HepG2 (cell line): ENCODE measurements around the gene SCN2A. TPM values are rescaled to one million over a fixed set of nuclear protein-coding genes. Genes with fewer than 3 reads are reported as not detected.
A peak's percentile ranks its signal among the peaks of the same experiment; 100 is the strongest.

Source experiments
- ATAC-seq: fragments of 200-7000 bp; cut with Tn5 transposase; 3 replicates; pipeline ENCODE4 v1.9.1; 2020; ENCODE audit warnings: mild to moderate bottlenecking, moderate library complexity
- BruUV-seq: library from RNA; stranded (reverse); fragments of 400-500 nt; replicated peaks from 2 replicates; lab custom pipeline; 2021; lab: Mats Ljungman, UMichigan
- CTCF ChIA-PET: fragments of 300-600 bp; formaldehyde crosslinking; extraction: SDS; loops from one replicate; lab custom pipeline; 2021; ENCODE audit warnings: low total read pairs, inconsistent platforms, low intra/inter-chr PET ratio; lab: Yijun Ruan, JAX
- POLR2A ChIA-PET: fragments of 350-600 bp; sonication (Branson Sonifier 250); formaldehyde crosslinking; loops from one replicate; lab custom pipeline; 2020; ENCODE audit warnings: antibody characterized with exemption, inconsistent platforms; lab: Yijun Ruan, JAX
- DNase-seq: peaks from one replicate; pipeline ENCODE4 v3.0.0-alpha.2; 2015; ENCODE audit warnings: low spot score
- FAIRE-seq: peaks from 3 replicates; lab custom pipeline; 2011; peaks lifted over from hg19 to GRCh38; lab: Jason Lieb, UNC
- H2AFZ ChIP-seq: one replicate; pipeline ENCODE4 v1.6.1; 2011; ENCODE audit warnings: low read length, inconsistent platforms
- H3K27ac ChIP-seq: fragments of 300-600 bp; 3 replicates; pipeline ENCODE4 v1.8.0; 2011; ENCODE audit warnings: mixed run types, mild to moderate bottlenecking, mixed read lengths, low read length, inconsistent platforms; ENCODE audit not compliant: insufficient read depth; ENCODE audit errors: extremely low read length
- H3K27me3 ChIP-seq, 2 experiments: fragments of 200-600 bp in 1 of 2; 2 replicates in 1 of 2; 3 replicates in 1 of 2; pipeline versions ENCODE4 v1.6.0 to v1.8.0; 2011; ENCODE audit warnings: low read length in 2 of 2, mild to moderate bottlenecking in 2 of 2, moderate library complexity in 2 of 2, inconsistent platforms in 1 of 2; ENCODE audit not compliant: insufficient read depth in 2 of 2, control insufficient read depth in 1 of 2
- H3K36me3 ChIP-seq, 2 experiments: fragments of 200-600 bp in 1 of 2; replicated peaks in 1 of 2; 2 replicates in 1 of 2; 3 replicates in 1 of 2; pipeline versions ENCODE4 v1.5.1 to v1.8.0; 2011; ENCODE audit warnings: low read length in 2 of 2, inconsistent platforms in 1 of 2; ENCODE audit not compliant: insufficient read depth in 2 of 2, control insufficient read depth in 1 of 2
- H3K4me1 ChIP-seq: 2 replicates; pipeline ENCODE4 v1.5.1; 2012; ENCODE audit warnings: low read length, inconsistent platforms; ENCODE audit not compliant: insufficient read depth
- H3K4me2 ChIP-seq: 2 replicates; pipeline ENCODE4 v1.6.0; 2011; ENCODE audit warnings: low read depth, low read length, inconsistent platforms
- H3K4me3 ChIP-seq, 3 experiments: fragments of 200-600 bp in 1 of 3; sonication (generic), shearing (Covaris generic) in 1 of 3; replicated peaks in 1 of 3; 2 replicates each; pipeline ENCODE4 v1.5.1; 2011 to 2016; ENCODE audit warnings: low read length in 3 of 3, inconsistent platforms in 2 of 3, low read depth in 2 of 3, mild to moderate bottlenecking in 2 of 3, control low read depth in 1 of 3, mixed read lengths in 1 of 3; ENCODE audit not compliant: insufficient read depth in 1 of 3
- H3K79me2 ChIP-seq: one replicate; pipeline ENCODE4 v1.6.1; 2011; ENCODE audit warnings: low read length, inconsistent platforms; ENCODE audit not compliant: insufficient read depth
- H3K9ac ChIP-seq: 2 replicates; pipeline ENCODE4 v1.6.0; 2011; ENCODE audit warnings: mild to moderate bottlenecking, low read depth, low read length, inconsistent platforms; ENCODE audit not compliant: insufficient read depth
- H3K9me3 ChIP-seq: 2 replicates; pipeline ENCODE4 v1.5.1; 2012; ENCODE audit warnings: mild to moderate bottlenecking, low read length
- H4K20me1 ChIP-seq: 2 replicates; pipeline ENCODE4 v1.6.0; 2011; ENCODE audit warnings: inconsistent platforms, mild to moderate bottlenecking, low read length, moderate library complexity; ENCODE audit not compliant: insufficient read depth
- CBX2 ChIP-seq, 2 experiments: fragments of 200-600 bp in 1 of 2; sonication (generic); formaldehyde crosslinking in 1 of 2; IDR thresholded peaks; 2 replicates each; pipeline versions ENCODE4 v1.7.0 to v1.8.1; 2018 to 2022; ENCODE audit warnings: low read depth in 2 of 2, low read length in 1 of 2, mild to moderate bottlenecking in 1 of 2, missing genetic modification reagents in 1 of 2
- MAFF ChIP-seq: IDR thresholded peaks from 2 replicates; pipeline ENCODE4 v1.6.1; 2011; ENCODE audit warnings: low read depth, low read length, improper control_type of control experiment
- MAFK ChIP-seq, 2 experiments: IDR thresholded peaks in 1 of 2; conservative IDR thresholded peaks in 1 of 2; 2 replicates each; pipeline ENCODE4 v1.6.1; 2011; ENCODE audit warnings: improper control_type of control experiment in 2 of 2, low read length in 2 of 2
- NFE2L2 ChIP-seq: fragments of 150-350 bp; IDR thresholded peaks from 2 replicates; pipeline ENCODE4 v1.6.1; 2014; ENCODE audit warnings: low read length
- ZEB1 ChIP-seq: IDR thresholded peaks from 2 replicates; pipeline ENCODE4 v1.6.1; 2012; ENCODE audit warnings: mild to moderate bottlenecking, low read depth, inconsistent platforms; ENCODE audit not compliant: insufficient replicate concordance
- ZFP90 ChIP-seq: sonication (generic); formaldehyde crosslinking; IDR thresholded peaks from 2 replicates; pipeline ENCODE4 v1.8.0; 2022; ENCODE audit warnings: missing genetic modification reagents, mild to moderate bottlenecking, inconsistent platforms, borderline replicate concordance
- ZMAT3 ChIP-seq: sonication (generic); formaldehyde crosslinking; conservative IDR thresholded peaks from 2 replicates; pipeline ENCODE4 v1.7.0; 2021; ENCODE audit warnings: missing genetic modification reagents
- ZNF24 ChIP-seq: fragments of 450-650 bp; IDR thresholded peaks from 2 replicates; pipeline ENCODE4 v1.6.1; 2017; ENCODE audit warnings: antibody characterized with exemption, mild to moderate bottlenecking
- WGBS: methylation state at CpG from one replicate; pipeline ENCODE4 v1.1.6; 2017; ENCODE audit warnings: low lambda C conversion rate; 5-methylcytosine and 5-hydroxymethylcytosine counted together
- in situ Hi-C: cut with HindIII; loops from 2 replicates; pipeline ENCODE4 v1.10.0; 2017; ENCODE audit warnings: low pct_unique_long_range_greater_than_20kb; ENCODE audit not compliant: extremely low pct_ligation_motif_present
- intact Hi-C: fragments of 100-400 bp; cut with micrococcal nuclease; formaldehyde crosslinking; loops from one replicate; pipeline ENCODE4 v1.10.0; 2022; ENCODE audit not compliant: unreplicated experiment
- polyA plus RNA-seq, 8 experiments: library from polyadenylated mRNA; depleted of rRNA in 3 of 8; stranded (reverse) in 7 of 8; unstranded in 1 of 8; fragments of >200 nt; fragmentation: Illumina TruSeq in 4 of 8; extraction: Trizol in 4 of 8; gene quantifications; 2 replicates each; pipeline versions ENCODE4 v1.2.1 to v1.2.3, GENCODE V29; 2011 to 2016; ENCODE audit warnings: low read depth in 4 of 8, missing spikeins in 1 of 8, mixed read lengths in 1 of 8; ENCODE audit not compliant: insufficient read depth in 1 of 8
- total RNA-seq, 5 experiments: library from RNA; depleted of rRNA; stranded (reverse); fragments of >200 nt; fragmentation: Illumina TruSeq; extraction: Trizol; gene quantifications; 2 replicates each; pipeline ENCODE4 v1.2.3, GENCODE V29; 2016; ENCODE audit warnings: low read depth in 1 of 5
- TF ChIP-seq, protein P1 (sequence below): sonication (generic); formaldehyde crosslinking; IDR thresholded peaks from 2 replicates; pipeline ENCODE4 v1.4.0; 2020; ENCODE audit warnings: missing genetic modification reagents, borderline replicate concordance
- TF ChIP-seq, protein P2 (sequence below), 2 experiments: sonication (generic) in 1 of 2; formaldehyde crosslinking in 1 of 2; IDR thresholded peaks; 2 replicates each; pipeline versions ENCODE4 v1.4.0 to v1.6.1; 2018 to 2020; ENCODE audit warnings: missing genetic modification reagents in 2 of 2, borderline replicate concordance in 1 of 2, low read depth in 1 of 2, mild to moderate bottlenecking in 1 of 2, missing biosample characterization in 1 of 2

Gene SCN2A
- total and polyA plus RNA-seq, 2 of the 13 experiments (the other 11 are each of a cell fraction or from before 2014, with no cell fraction given), result 0.20 to 0.30 TPM

DNA sequence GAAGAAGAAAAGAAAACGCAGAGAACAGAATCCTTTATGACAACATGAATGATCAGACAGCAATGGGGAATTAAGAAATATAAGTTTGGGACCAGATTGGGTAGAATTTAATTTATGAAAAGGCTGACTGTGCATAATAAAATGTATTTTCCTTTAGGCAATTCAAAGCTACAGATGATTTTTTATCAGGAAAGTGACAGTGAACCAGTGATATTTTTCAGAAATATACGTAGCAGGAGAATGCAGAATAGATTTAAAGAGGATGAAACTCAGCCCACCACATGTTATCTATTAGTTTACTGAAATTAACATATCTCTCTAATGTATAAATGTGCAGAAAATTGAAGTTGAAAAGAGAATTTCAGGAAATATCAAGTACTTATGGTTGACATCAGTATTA lies 110.0 kb downstream of the SCN2A start:
- no peak overlapping the region for H3K4me3 ChIP-seq
- no peak overlapping the region for H3K4me2 ChIP-seq
- FAIRE-seq (no peak), ATAC-seq (no peak), DNase-seq (no peak)
- H3K27me3 ChIP-seq, result 0 out of 5 replicates have a peak, but pooled peaks cover 0 to 2% of the 10 kb centered on the region in 2 experiments
- intact Hi-C loops (no loop called here), in situ Hi-C loops (no loop called here)
- H3K9ac ChIP-seq, result no peak overlapping the region
- no peaks in the 10 kb centered on the region for H3K9me3 ChIP-seq
- TF ChIP-seq MAFK (conservative IDR thresholded peaks at IDR 0.05 in 1 of 2, IDR thresholded peaks at IDR 0.05 in 1 of 2; ENCODE audit: low read length in 2 of 2), result peak; percentile 83 to 88
- peak; percentile 85 for TF ChIP-seq MAFF
- no peak for TF ChIP-seq ZEB1
- under 1% methylated on average over 2 of the region's 2 CpGs for WGBS
- no TSS peak for BruUV-seq
- H3K27ac ChIP-seq, result no peak overlapping the region
- CTCF ChIA-PET, result no interaction called here
- H3K36me3 ChIP-seq, result no peaks in the 10 kb centered on the region
- H2AFZ ChIP-seq, result no peak overlapping the region
- no peaks in the 10 kb centered on the region for H3K79me2 ChIP-seq
- no peaks in the 10 kb centered on the region for H3K4me1 ChIP-seq
- POLR2A ChIA-PET, result no interaction called here
- no peaks in the 10 kb centered on the region for H4K20me1 ChIP-seq

DNA sequence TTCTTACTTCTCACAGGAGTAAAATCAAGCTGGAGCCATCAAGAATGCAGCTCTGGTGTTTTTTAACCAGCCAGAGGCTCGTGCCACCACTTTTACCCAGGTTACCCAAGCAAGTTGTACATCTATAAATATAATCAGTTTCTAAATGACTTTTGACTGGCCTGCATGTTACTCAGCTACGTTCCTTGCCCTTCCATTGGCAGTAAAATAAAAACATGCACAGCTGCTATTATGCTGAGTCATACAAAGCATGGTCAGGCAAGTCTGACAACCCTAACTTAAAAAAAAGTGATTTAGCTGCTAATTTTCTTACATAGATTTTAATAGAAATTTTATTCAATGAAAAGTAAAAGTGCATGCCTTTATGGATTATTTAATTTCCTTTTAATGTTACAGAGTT lies 118.5 kb downstream of the SCN2A start:
- in situ Hi-C loops, result no loop called here
- no peaks in the 10 kb centered on the region for H3K79me2 ChIP-seq
- no peak for TF ChIP-seq ZFP90 (CRISPR knock-in tag)
- TF ChIP-seq MAFF, result peak; percentile 77
- no peak for TF ChIP-seq ZNF24
- TF ChIP-seq CBX2 (IDR thresholded peaks at IDR 0.05; ENCODE audit: low read depth, low read length), result no peak
- TF ChIP-seq CBX2 (CRISPR knock-in tag; IDR thresholded peaks at IDR 0.05; ENCODE audit: low read depth), result no peak
- TF ChIP-seq NFE2L2, result peak; percentile 91
- TF ChIP-seq, protein P1, sequence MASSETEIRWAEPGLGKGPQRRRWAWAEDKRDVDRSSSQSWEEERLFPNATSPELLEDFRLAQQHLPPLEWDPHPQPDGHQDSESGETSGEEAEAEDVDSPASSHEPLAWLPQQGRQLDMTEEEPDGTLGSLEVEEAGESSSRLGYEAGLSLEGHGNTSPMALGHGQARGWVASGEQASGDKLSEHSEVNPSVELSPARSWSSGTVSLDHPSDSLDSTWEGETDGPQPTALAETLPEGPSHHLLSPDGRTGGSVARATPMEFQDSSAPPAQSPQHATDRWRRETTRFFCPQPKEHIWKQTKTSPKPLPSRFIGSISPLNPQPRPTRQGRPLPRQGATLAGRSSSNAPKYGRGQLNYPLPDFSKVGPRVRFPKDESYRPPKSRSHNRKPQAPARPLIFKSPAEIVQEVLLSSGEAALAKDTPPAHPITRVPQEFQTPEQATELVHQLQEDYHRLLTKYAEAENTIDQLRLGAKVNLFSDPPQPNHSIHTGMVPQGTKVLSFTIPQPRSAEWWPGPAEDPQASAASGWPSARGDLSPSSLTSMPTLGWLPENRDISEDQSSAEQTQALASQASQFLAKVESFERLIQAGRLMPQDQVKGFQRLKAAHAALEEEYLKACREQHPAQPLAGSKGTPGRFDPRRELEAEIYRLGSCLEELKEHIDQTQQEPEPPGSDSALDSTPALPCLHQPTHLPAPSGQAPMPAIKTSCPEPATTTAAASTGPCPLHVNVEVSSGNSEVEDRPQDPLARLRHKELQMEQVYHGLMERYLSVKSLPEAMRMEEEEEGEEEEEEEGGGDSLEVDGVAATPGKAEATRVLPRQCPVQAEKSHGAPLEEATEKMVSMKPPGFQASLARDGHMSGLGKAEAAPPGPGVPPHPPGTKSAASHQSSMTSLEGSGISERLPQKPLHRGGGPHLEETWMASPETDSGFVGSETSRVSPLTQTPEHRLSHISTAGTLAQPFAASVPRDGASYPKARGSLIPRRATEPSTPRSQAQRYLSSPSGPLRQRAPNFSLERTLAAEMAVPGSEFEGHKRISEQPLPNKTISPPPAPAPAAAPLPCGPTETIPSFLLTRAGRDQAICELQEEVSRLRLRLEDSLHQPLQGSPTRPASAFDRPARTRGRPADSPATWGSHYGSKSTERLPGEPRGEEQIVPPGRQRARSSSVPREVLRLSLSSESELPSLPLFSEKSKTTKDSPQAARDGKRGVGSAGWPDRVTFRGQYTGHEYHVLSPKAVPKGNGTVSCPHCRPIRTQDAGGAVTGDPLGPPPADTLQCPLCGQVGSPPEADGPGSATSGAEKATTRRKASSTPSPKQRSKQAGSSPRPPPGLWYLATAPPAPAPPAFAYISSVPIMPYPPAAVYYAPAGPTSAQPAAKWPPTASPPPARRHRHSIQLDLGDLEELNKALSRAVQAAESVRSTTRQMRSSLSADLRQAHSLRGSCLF, result no peak
- TF ChIP-seq, protein P2, sequence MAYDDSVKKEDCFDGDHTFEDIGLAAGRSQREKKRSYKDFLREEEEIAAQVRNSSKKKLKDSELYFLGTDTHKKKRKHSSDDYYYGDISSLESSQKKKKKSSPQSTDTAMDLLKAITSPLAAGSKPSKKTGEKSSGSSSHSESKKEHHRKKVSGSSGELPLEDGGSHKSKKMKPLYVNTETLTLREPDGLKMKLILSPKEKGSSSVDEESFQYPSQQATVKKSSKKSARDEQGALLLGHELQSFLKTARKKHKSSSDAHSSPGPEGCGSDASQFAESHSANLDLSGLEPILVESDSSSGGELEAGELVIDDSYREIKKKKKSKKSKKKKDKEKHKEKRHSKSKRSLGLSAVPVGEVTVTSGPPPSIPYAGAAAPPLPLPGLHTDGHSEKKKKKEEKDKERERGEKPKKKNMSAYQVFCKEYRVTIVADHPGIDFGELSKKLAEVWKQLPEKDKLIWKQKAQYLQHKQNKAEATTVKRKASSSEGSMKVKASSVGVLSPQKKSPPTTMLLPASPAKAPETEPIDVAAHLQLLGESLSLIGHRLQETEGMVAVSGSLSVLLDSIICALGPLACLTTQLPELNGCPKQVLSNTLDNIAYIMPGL (CRISPR knock-in tag; IDR thresholded peaks at IDR 0.05; ENCODE audit: borderline replicate concordance in 1 of 2, low read depth in 1 of 2), result no peak
- TF ChIP-seq ZMAT3, result no peak
- peak; percentile 87 to 88 for TF ChIP-seq MAFK (conservative IDR thresholded peaks at IDR 0.05 in 1 of 2, IDR thresholded peaks at IDR 0.05 in 1 of 2; ENCODE audit: low read length in 2 of 2)
- TF ChIP-seq, all 625 proteins: peak for 3
- FAIRE-seq (no peak), DNase-seq (no peak), ATAC-seq (no peak)
- no peak overlapping the region for H2AFZ ChIP-seq
- no peaks in the 10 kb centered on the region for H3K9me3 ChIP-seq
- H3K27ac ChIP-seq, result no peak overlapping the region
- H3K4me1 ChIP-seq, result no peaks in the 10 kb centered on the region
- BruUV-seq, result no TSS peak
- 0% methylated on average over 2 of the region's 2 CpGs for WGBS
- no peak overlapping the region for H3K4me2 ChIP-seq
- no peak overlapping the region for H3K4me3 ChIP-seq
- POLR2A ChIA-PET, result no interaction called here
- no peak overlapping the region for H3K9ac ChIP-seq
- H4K20me1 ChIP-seq, result no peaks in the 10 kb centered on the region
- H3K27me3 ChIP-seq, result no peaks in the 10 kb centered on the region
- intact Hi-C loops, result no loop called here
- CTCF ChIA-PET, result no interaction called here
- H3K36me3 ChIP-seq, result no peaks in the 10 kb centered on the region
